GM12878 (cell line): ENCODE measurements around the gene DHDH. TPM values are rescaled to one million over a fixed set of nuclear protein-coding genes. Genes with fewer than 3 reads are reported as not detected.

Experiments used
- CEBPZ ChIP-seq: fragments of 150-350 bp; IDR thresholded peaks from 2 replicates; pipeline ENCODE4 v1.6.1; 2016; ENCODE audit warnings: low read depth, low read length
- HCFC1 ChIP-seq: fragments of 150-350 bp; IDR thresholded peaks from 2 replicates; pipeline ENCODE4 v1.6.1; 2014; ENCODE audit warnings: low read length
- HSF1 ChIP-seq: fragments of 150-350 bp; IDR thresholded peaks from 2 replicates; pipeline ENCODE4 v1.6.1; 2014; ENCODE audit warnings: mild to moderate bottlenecking, low read depth, low read length
- MTA2 ChIP-seq: fragments of 450-650 bp; IDR thresholded peaks from 2 replicates; pipeline ENCODE4 v1.6.1; 2016; ENCODE audit warnings: low read depth, mild to moderate bottlenecking, moderate library complexity
- NBN ChIP-seq: fragments of 450-650 bp; IDR thresholded peaks from 2 replicates; pipeline ENCODE4 v1.6.1; 2016
- NFIC ChIP-seq: IDR thresholded peaks from 2 replicates; pipeline ENCODE4 v1.6.1; 2012; ENCODE audit warnings: low read depth, mild to moderate bottlenecking, inconsistent platforms, low read length, moderate library complexity
- NR2C1 ChIP-seq: fragments of 450-650 bp; IDR thresholded peaks from 2 replicates; pipeline ENCODE4 v1.6.1; 2017; ENCODE audit warnings: antibody characterized with exemption, mild to moderate bottlenecking, moderate library complexity
- PAX8 ChIP-seq: fragments of 450-650 bp; IDR thresholded peaks from 2 replicates; pipeline ENCODE4 v1.6.1; 2017; ENCODE audit warnings: mild to moderate bottlenecking, moderate library complexity
- POLR2A ChIP-seq: IDR thresholded peaks from 2 replicates; pipeline ENCODE4 v1.6.1; 2011; ENCODE audit warnings: low read depth, mild to moderate bottlenecking, low read length
- RFX5 ChIP-seq: IDR thresholded peaks from 2 replicates; pipeline ENCODE4 v1.6.1; 2011; ENCODE audit warnings: low read depth, low read length, improper control_type of control experiment
- SKIL ChIP-seq: fragments of 450-650 bp; IDR thresholded peaks from 2 replicates; pipeline ENCODE4 v1.6.1; 2017; ENCODE audit warnings: mild to moderate bottlenecking, low read depth, inconsistent platforms; ENCODE audit not compliant: poor library complexity, severe bottlenecking
- SP1 ChIP-seq: IDR thresholded peaks from one replicate; pipeline ENCODE4 v1.6.1; 2011; ENCODE audit warnings: low read depth, low read length
- TAF1 ChIP-seq: IDR thresholded peaks from 2 replicates; pipeline ENCODE4 v1.6.1; 2011; ENCODE audit warnings: mild to moderate bottlenecking, low read depth, low read length, borderline replicate concordance
- YY1 ChIP-seq: IDR thresholded peaks from 2 replicates; pipeline ENCODE4 v1.6.1; 2011; ENCODE audit warnings: low read depth, mild to moderate bottlenecking, low read length
- ZNF274 ChIP-seq: IDR thresholded peaks from one replicate; pipeline ENCODE4 v1.8.0; 2011; ENCODE audit not compliant: insufficient read length, insufficient read depth
- ZNF687 ChIP-seq: fragments of 450-650 bp; IDR thresholded peaks from 2 replicates; pipeline ENCODE4 v1.6.1; 2017; ENCODE audit warnings: mild to moderate bottlenecking, moderate library complexity
- polyA plus RNA-seq, 11 experiments: library from polyadenylated mRNA; depleted of rRNA in 4 of 11; unstranded in 6 of 11; stranded (reverse) in 5 of 11; fragments of >200 nt; fragmentation: Nextera tagmentation in 4 of 11; fragmentation: Illumina TruSeq in 1 of 11; extraction: Ambion mirVana in 4 of 11; extraction: Trizol in 1 of 11; gene quantifications; 1 replicate in 1 of 11; 2 replicates in 10 of 11; pipeline versions ENCODE4 v1.2.1 to v1.2.3, GENCODE V29; 2011 to 2016; ENCODE audit warnings: inconsistent platforms in 2 of 11, missing spikeins in 2 of 11, low read depth in 1 of 11
- total RNA-seq, 4 experiments: library from RNA; depleted of rRNA in 3 of 4; stranded (reverse); fragments of >200 nt in 3 of 4; fragmentation: Illumina TruSeq in 1 of 4; extraction: Trizol in 1 of 4; gene quantifications; 2 replicates each; pipeline versions ENCODE4 v1.2.1 to v1.2.3, GENCODE V29; 2013 to 2021

DHDH gene
- total and polyA plus RNA-seq, 10 of the 15 experiments (the other 5 are each of a cell fraction or from before 2014, with no cell fraction given) = 0.13 to 0.21 (median 0.15) TPM; not detected in 7

- TF ChIP-seq HSF1 = no peak
- TF ChIP-seq POLR2A = no peak; the same call in 1 of the 2 replicates
- no peak for TF ChIP-seq SP1
- TF ChIP-seq NR2C1 = no peak
- TF ChIP-seq SKIL = no peak
- TF ChIP-seq NBN = no peak
- peak; percentile 77 for TF ChIP-seq HCFC1
- TF ChIP-seq YY1 = no peak
- TF ChIP-seq RFX5 = no peak
- no peak for TF ChIP-seq MTA2
- TF ChIP-seq CEBPZ = no peak
- TF ChIP-seq PAX8 = no peak
- no peak for TF ChIP-seq TAF1
- no peak for TF ChIP-seq NFIC
- TF ChIP-seq ZNF274 = no peak
- no peak for TF ChIP-seq ZNF687
Measured at GRCh38 chr19:48918801-48919247, 14.7 kb upstream of the DHDH start (continued).
